Forelimb muscle (tissue), 1 donor: Measurements from ENCODE around the gene ZNF527. TPM values are rescaled to one million over a fixed set of nuclear protein-coding genes. Genes with fewer than 3 reads are reported as not detected.

Experiments used
- polyA plus RNA-seq: library from polyadenylated mRNA; unstranded; fragments of 120-200 nt; gene quantifications from one replicate; pipeline ENCODE4 v1.2.1, GENCODE V29; 2013; ENCODE audit not compliant: insufficient read length

The ZNF527 gene
- polyA plus RNA-seq, 1 donor = 6.2 TPM

Other genes starting within 250 kb of the ZNF527 start
- 8.9 TPM for gene ZNF585A, start 198.4 kb upstream of the ZNF527 start, polyA plus RNA-seq
- 10.2 TPM for gene ZNF585B, start 160.6 kb upstream of the ZNF527 start, polyA plus RNA-seq
- gene ZNF383, start 152.9 kb upstream of the ZNF527 start, polyA plus RNA-seq = 12.0 TPM
- gene ZNF569, start 96.3 kb downstream of the ZNF527 start, polyA plus RNA-seq = 8.3 TPM
- gene ZNF570, start 98.3 kb downstream of the ZNF527 start, polyA plus RNA-seq = 5.0 TPM
- gene ZNF793, start 135.8 kb downstream of the ZNF527 start, polyA plus RNA-seq = 10.9 TPM
- gene ZNF571, start 223.7 kb downstream of the ZNF527 start, polyA plus RNA-seq = 5.6 TPM
- 1.9 TPM for gene ZNF540, start 223.8 kb downstream of the ZNF527 start, polyA plus RNA-seq